Ovary (tissue), 9 donors: ENCODE measurements around the gene MIEF2. TPM values are rescaled to one million over a fixed set of nuclear protein-coding genes. Genes with fewer than 3 reads are reported as not detected.

Source experiments
- DNase-seq, 5 donors: peaks; one replicate each; pipeline ENCODE4 v3.0.0-alpha.2; 2019 to 2020
- H3K27ac ChIP-seq, 2 donors: fragments of 200-600 bp; one replicate each; pipeline versions ENCODE4 v1.5.1 to v1.8.0; 2019 to 2022
- H3K27me3 ChIP-seq: fragments of 200-600 bp; one replicate; pipeline ENCODE4 v1.8.0; 2022
- H3K36me3 ChIP-seq: fragments of 200-600 bp; sonication (generic); one replicate; pipeline ENCODE4 v1.5.1; 2019
- H3K4me1 ChIP-seq: one replicate; pipeline ENCODE4 v1.8.1; 2013; ENCODE audit warnings: mild to moderate bottlenecking, moderate library complexity; ENCODE audit not compliant: insufficient read depth
- H3K4me3 ChIP-seq: fragments of 200-600 bp; sonication (generic); one replicate; pipeline ENCODE4 v1.5.1; 2017
- H3K9me3 ChIP-seq, 2 donors: fragments of 200-600 bp in 1 of 2; sonication (generic) in 1 of 2; one replicate each; pipeline versions ENCODE4 v1.5.1 to v1.8.1; 2013 to 2019; ENCODE audit warnings: mild to moderate bottlenecking in 1 of 2, moderate library complexity in 1 of 2
- EP300 ChIP-seq: sonication (generic); formaldehyde crosslinking; IDR thresholded peaks from one replicate; pipeline ENCODE4 v1.6.1; 2017; ENCODE audit warnings: antibody characterized with exemption
- POLR2A ChIP-seq: fragments of 450-650 bp; IDR thresholded peaks from one replicate; pipeline ENCODE4 v1.6.1; 2017; ENCODE audit warnings: antibody characterized with exemption, mild to moderate bottlenecking, moderate library complexity
- WGBS, 3 donors: extraction: QIAGEN DNeasy Blood & Tissue Kit in 1 of 3; methylation state at CpG; one replicate each; pipeline versions ENCODE4 v1.1.5 to v1.1.7; 2013 to 2017; 5-methylcytosine and 5-hydroxymethylcytosine counted together
- intact Hi-C, 4 donors: fragments of 100-400 bp; cut with DNase I; formaldehyde crosslinking; loops; one replicate each; pipeline versions ENCODE4 v1.11.0 to v1.15.1; 2022 to 2023
- polyA plus RNA-seq, 2 donors: library from polyadenylated mRNA; stranded (reverse); fragments of 200-250 nt in 1 of 2; fragments of 350-450 nt in 1 of 2; fragmentation: Illumina TruSeq in 1 of 2; extraction: RNeasy Lipid Tissue Mini Kit (QIAGEN cat#74804) in 1 of 2; gene quantifications; one replicate each; pipeline ENCODE4 v1.2.3, GENCODE V29; 2013 to 2014
- total RNA-seq, 7 donors: library from RNA; depleted of rRNA in 2 of 7; stranded (reverse); fragments of >200 nt in 2 of 7; fragmentation: NEBNext Ultra II Directional in 3 of 7; extraction: Animal tissue kit (Norgen Biotek cat#: 25700) in 3 of 7; gene quantifications; one replicate each; pipeline versions ENCODE4 v1.1.0 to v1.2.4, GENCODE V29; 2016 to 2023
- TF ChIP-seq, protein P1 (sequence below), 3 donors: fragments of 450-650 bp in 2 of 3; fragments of 200-600 bp in 1 of 3; IDR thresholded peaks; one replicate each; pipeline versions ENCODE4 v1.5.1 to v1.8.0; 2016 to 2022; ENCODE audit warnings: antibody characterized with exemption in 3 of 3, mild to moderate bottlenecking in 1 of 3
- donor health status: DM: no; HTN: no; CAD: no; lungs with moderate emphysema.
- donor health status: DM: no; HTN: no; CAD: no.
- donor health status: Bipolar disorder and iron deficiency.
- donor health status: DM: yes; HTN: yes; CAD: no.
- donor health status: DM: no; HTN: no; CAD: no.
- donor health status: DM: yes; HTN: yes; CAD: no.

Gene MIEF2
- total and polyA plus RNA-seq, 9 donors = 4.0 to 36.1 (median 21.9) TPM

DNA sequence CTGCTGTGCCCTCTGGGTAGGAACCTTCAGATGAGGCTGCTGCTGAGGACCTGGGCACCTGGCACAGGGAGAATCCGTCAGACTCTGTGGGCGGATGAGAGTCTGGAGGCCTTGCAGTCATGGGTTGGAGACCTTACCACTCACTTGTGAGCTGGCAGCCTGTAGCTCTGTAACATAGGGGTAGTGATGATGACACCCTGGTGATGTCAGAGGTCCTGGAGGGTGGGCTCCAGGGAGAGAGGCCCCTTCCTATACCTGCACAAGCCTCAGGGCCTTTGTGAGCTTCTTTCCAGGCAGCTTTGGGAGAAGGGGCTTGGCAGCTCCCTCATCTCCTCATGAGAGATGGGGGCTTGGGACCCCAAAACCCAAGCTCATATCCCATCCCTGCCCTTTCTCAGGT lies 1.6 kb downstream of the MIEF2 start:
- Histone ChIP-seq H3K36me3 (no peaks in the 10 kb centered on the region), H3K27me3 (no peaks in the 10 kb centered on the region), H3K27ac (peak overlapping the region in 1 of 2 donors; percentile 89), H3K4me3 (no peak overlapping the region), H3K4me1 (peaks cover 17% of the 10 kb centered on the region), H3K9me3 (no peaks in the 10 kb centered on the region)
- no peak for DNase-seq
- TF ChIP-seq EP300 = no peak
- TF ChIP-seq POLR2A = no peak
- TF ChIP-seq, protein P1, sequence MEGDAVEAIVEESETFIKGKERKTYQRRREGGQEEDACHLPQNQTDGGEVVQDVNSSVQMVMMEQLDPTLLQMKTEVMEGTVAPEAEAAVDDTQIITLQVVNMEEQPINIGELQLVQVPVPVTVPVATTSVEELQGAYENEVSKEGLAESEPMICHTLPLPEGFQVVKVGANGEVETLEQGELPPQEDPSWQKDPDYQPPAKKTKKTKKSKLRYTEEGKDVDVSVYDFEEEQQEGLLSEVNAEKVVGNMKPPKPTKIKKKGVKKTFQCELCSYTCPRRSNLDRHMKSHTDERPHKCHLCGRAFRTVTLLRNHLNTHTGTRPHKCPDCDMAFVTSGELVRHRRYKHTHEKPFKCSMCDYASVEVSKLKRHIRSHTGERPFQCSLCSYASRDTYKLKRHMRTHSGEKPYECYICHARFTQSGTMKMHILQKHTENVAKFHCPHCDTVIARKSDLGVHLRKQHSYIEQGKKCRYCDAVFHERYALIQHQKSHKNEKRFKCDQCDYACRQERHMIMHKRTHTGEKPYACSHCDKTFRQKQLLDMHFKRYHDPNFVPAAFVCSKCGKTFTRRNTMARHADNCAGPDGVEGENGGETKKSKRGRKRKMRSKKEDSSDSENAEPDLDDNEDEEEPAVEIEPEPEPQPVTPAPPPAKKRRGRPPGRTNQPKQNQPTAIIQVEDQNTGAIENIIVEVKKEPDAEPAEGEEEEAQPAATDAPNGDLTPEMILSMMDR (IDR thresholded peaks at IDR 0.05) = no peak
- WGBS, 3 donors = 72 to 95% (median 88%) methylated on average over 2 of the region's 2 CpGs
- intact Hi-C loops = no loop called here

DNA sequence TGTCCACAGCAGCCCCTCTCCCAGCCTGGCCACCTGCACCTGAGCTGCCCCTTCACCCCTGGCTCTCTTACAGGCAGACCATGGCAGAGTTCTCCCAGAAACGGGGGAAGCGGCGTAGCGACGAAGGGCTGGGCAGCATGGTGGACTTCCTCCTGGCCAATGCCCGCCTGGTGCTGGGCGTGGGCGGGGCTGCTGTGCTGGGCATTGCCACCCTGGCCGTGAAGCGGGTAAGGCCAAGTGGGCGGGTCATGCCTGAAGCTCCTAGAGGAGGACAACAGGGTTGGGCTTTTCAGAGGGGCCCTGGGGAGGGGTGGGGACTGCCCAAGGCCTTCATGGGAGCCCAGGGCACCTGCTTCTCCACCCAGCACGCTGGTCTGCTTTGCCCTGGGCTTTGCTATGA lies 2.2 kb downstream of the MIEF2 start:
- 78 to 81% (median 79%) methylated on average over 12 of the region's 12 CpGs for WGBS, 3 donors
- intact Hi-C loops = no loop called here
- peaks cover 13% of the 10 kb centered on the region for H3K4me1 ChIP-seq
- H3K4me3 ChIP-seq = no peak overlapping the region
- no peak overlapping the region for H3K27ac ChIP-seq
- H3K9me3 ChIP-seq = no peaks in the 10 kb centered on the region
- no peaks in the 10 kb centered on the region for H3K27me3 ChIP-seq
- no peaks in the 10 kb centered on the region for H3K36me3 ChIP-seq
- no peak for DNase-seq
- TF ChIP-seq EP300 = no peak
- no peak for TF ChIP-seq POLR2A
- TF ChIP-seq, protein P1 (IDR thresholded peaks at IDR 0.05) = no peak

DNA sequence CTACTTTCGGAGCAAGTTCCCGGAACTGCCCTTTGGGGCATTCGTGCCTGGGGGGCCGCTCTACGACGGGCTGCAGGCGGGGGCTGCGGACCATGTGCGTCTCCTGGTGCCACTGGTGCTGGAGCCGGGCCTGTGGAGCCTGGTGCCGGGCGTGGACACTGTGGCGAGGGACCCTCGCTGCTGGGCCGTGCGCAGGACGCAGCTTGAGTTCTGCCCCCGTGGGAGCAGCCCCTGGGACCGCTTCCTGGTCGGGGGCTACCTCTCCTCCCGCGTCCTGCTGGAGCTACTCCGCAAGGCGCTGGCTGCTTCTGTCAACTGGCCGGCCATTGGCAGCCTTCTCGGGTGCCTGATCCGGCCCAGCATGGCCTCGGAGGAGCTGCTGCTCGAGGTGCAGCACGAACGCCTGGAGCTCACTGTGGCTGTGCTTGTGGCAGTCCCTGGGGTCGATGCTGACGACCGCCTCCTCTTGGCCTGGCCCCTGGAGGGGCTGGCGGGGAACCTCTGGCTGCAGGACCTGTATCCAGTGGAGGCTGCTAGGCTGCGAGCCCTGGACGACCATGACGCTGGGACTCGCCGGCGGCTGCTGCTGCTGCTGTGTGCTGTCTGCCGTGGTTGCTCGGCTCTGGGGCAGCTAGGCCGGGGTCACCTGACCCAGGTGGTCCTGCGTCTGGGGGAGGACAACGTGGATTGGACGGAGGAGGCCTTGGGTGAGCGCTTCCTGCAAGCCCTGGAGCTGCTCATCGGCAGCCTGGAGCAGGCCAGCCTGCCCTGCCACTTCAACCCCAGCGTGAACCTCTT lies 3.6 kb downstream of the MIEF2 start:
- Histone ChIP-seq H3K27ac (no peak overlapping the region), H3K4me1 (peaks cover 9% of the 10 kb centered on the region), H3K27me3 (no peaks in the 10 kb centered on the region), H3K4me3 (no peak overlapping the region), H3K9me3 (no peaks in the 10 kb centered on the region), H3K36me3 (no peaks in the 10 kb centered on the region)
- TF ChIP-seq, protein P1 (IDR thresholded peaks at IDR 0.05) = no peak
- no peak for TF ChIP-seq EP300
- no peak for TF ChIP-seq POLR2A
- DNase-seq = no peak
- intact Hi-C loops = no loop called here
- WGBS, 3 donors = 87 to 89% (median 88%) methylated on average over 34 to 50 of the region's 50 CpGs

GRCh38 chr17:18267366-18267765 lies 6.9 kb downstream of the MIEF2 start:
- Histone ChIP-seq H3K9me3 (no peaks in the 10 kb centered on the region), H3K27ac (no peak overlapping the region), H3K4me1 (no peaks in the 10 kb centered on the region), H3K4me3 (no peak overlapping the region), H3K27me3 (no peaks in the 10 kb centered on the region), H3K36me3 (no peaks in the 10 kb centered on the region)
- intact Hi-C loops = no loop called here
- DNase-seq = no peak
- 74 to 88% (median 77%) methylated on average over 10 of the region's 10 CpGs for WGBS, 3 donors
- TF ChIP-seq, protein P1 (IDR thresholded peaks at IDR 0.05) = no peak
- TF ChIP-seq POLR2A = no peak
- no peak for TF ChIP-seq EP300
